ENCODE results near the gene THAP4. TPM values are rescaled to one million over a fixed set of nuclear protein-coding genes. Genes with fewer than 3 reads are reported as not detected.
A peak's percentile ranks its signal among the peaks of the same experiment; 100 is the strongest.

THAP4 gene
- total RNA-seq, 2 experiments from 2014 or later, result 45.1 to 48.9 TPM

GRCh38 chr2:241678784-241679540 is 42.0 kb upstream of the THAP4 start:
- Mint-ChIP-seq H3K36me3 (ENCODE audit: low read depth) (peaks cover 54% of the 10 kb centered on the region), H3K27me3 (no peaks in the 10 kb centered on the region), H3K4me3 (no peak overlapping the region), H3K4me1 (ENCODE audit: low read depth) (peaks cover 4% of the 10 kb centered on the region), H3K27ac (no peak overlapping the region), H3K9me3 (no peaks in the 10 kb centered on the region)
- POLR2A ChIA-PET, result interaction anchor here (1.0 to 2.5 kb wide), 3 partner anchors 9 to 37 kb away, joined by 3 to 10 read pairs (median 5); no protein-coding TSS in a partner anchor
- TF ChIP-seq, protein P1, sequence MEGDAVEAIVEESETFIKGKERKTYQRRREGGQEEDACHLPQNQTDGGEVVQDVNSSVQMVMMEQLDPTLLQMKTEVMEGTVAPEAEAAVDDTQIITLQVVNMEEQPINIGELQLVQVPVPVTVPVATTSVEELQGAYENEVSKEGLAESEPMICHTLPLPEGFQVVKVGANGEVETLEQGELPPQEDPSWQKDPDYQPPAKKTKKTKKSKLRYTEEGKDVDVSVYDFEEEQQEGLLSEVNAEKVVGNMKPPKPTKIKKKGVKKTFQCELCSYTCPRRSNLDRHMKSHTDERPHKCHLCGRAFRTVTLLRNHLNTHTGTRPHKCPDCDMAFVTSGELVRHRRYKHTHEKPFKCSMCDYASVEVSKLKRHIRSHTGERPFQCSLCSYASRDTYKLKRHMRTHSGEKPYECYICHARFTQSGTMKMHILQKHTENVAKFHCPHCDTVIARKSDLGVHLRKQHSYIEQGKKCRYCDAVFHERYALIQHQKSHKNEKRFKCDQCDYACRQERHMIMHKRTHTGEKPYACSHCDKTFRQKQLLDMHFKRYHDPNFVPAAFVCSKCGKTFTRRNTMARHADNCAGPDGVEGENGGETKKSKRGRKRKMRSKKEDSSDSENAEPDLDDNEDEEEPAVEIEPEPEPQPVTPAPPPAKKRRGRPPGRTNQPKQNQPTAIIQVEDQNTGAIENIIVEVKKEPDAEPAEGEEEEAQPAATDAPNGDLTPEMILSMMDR (IDR thresholded peaks at IDR 0.05), result no peak
- CTCF ChIA-PET, result interaction anchor here (1.0 kb wide), 1 partner anchor 14 kb away, joined by 3 read pairs; no protein-coding TSS in a partner anchor
- ATAC-seq, result no peak
- intact Hi-C loops (cut with micrococcal nuclease), result no loop called here
- DNase-seq, result no peak

DNA sequence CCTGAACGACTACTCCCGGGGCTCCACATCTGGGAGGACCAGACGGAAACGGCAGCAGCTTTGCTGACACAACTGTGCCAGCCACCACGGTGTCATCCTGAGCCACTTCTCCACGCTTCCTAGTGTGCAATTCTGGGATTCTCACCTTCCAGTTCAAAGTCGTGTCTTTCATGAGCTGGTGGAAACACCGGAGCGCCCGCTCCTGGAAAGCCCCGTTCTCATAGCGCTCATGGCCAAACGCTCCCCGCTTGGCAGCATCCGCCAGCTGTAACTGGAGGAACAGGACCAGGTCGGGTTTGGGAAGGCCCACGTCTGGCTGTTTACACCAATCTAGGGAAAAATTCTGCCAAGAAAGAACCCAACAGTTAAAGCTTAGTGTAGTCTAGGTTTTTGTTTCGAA is 41.3 kb upstream of the THAP4 start:
- Mint-ChIP-seq H3K4me3 (no peak overlapping the region), H3K27me3 (no peaks in the 10 kb centered on the region), H3K4me1 (ENCODE audit: low read depth) (peaks cover 4% of the 10 kb centered on the region), H3K36me3 (ENCODE audit: low read depth) (peaks cover 49% of the 10 kb centered on the region), H3K27ac (no peak overlapping the region), H3K9me3 (no peaks in the 10 kb centered on the region)
- ATAC-seq (no peak), DNase-seq (no peak)
- ChIA-PET POLR2A (interaction anchor here (1.0 to 2.5 kb wide), 2 partner anchors 31 to 37 kb away, joined by 3 to 5 read pairs; no protein-coding TSS in a partner anchor), CTCF (interaction anchor here (1.0 kb wide), 1 partner anchor 13 kb away, joined by 3 read pairs; no protein-coding TSS in a partner anchor)
- intact Hi-C loops (cut with micrococcal nuclease), result no loop called here
- TF ChIP-seq, protein P1 (IDR thresholded peaks at IDR 0.05), result no peak

GRCh38 chr2:241677392-241677791 is 40.4 kb upstream of the THAP4 start:
- peaks cover 42% of the 10 kb centered on the region for H3K36me3 Mint-ChIP-seq (ENCODE audit: low read depth)

GRCh38 chr2:241676665-241677064 is 39.7 kb upstream of the THAP4 start:
- H3K4me3 Mint-ChIP-seq, result no peak overlapping the region
- H3K27me3 Mint-ChIP-seq, result no peaks in the 10 kb centered on the region
- H3K36me3 Mint-ChIP-seq (ENCODE audit: low read depth), result peaks cover 38% of the 10 kb centered on the region
- peaks cover 12% of the 10 kb centered on the region for H3K4me1 Mint-ChIP-seq (ENCODE audit: low read depth)
- ATAC-seq, result peak; percentile 13
- no peak overlapping the region for H3K27ac Mint-ChIP-seq
- no peaks in the 10 kb centered on the region for H3K9me3 Mint-ChIP-seq
- POLR2A ChIA-PET, result interaction anchor here (0.9 to 2.5 kb wide), 4 partner anchors 10 to 78 kb away, joined by 3 to 5 read pairs (median 4); partner anchors contain the start of gene DTYMK
- no peak for DNase-seq
- CTCF ChIA-PET, result no interaction called here
- TF ChIP-seq, protein P1 (IDR thresholded peaks at IDR 0.05), result no peak
- intact Hi-C loops (cut with micrococcal nuclease), result no loop called here

More at GRCh38 chr2:241677392-241677791, 40.4 kb upstream of the THAP4 start:
- Mint-ChIP-seq H3K27ac (no peak overlapping the region), H3K4me3 (no peak overlapping the region), H3K4me1 (ENCODE audit: low read depth) (peaks cover 12% of the 10 kb centered on the region), H3K9me3 (no peaks in the 10 kb centered on the region), H3K27me3 (no peaks in the 10 kb centered on the region)
- intact Hi-C loops (cut with micrococcal nuclease), result no loop called here
- ChIA-PET CTCF (no interaction called here), POLR2A (interaction anchor here (0.9 to 2.5 kb wide), 3 partner anchors 9 to 79 kb away, joined by 4 to 5 read pairs (median 4); partner anchors contain the start of gene DTYMK)
- DNase-seq (no peak), ATAC-seq (no peak)
- TF ChIP-seq, protein P1 (IDR thresholded peaks at IDR 0.05), result no peak

DNA sequence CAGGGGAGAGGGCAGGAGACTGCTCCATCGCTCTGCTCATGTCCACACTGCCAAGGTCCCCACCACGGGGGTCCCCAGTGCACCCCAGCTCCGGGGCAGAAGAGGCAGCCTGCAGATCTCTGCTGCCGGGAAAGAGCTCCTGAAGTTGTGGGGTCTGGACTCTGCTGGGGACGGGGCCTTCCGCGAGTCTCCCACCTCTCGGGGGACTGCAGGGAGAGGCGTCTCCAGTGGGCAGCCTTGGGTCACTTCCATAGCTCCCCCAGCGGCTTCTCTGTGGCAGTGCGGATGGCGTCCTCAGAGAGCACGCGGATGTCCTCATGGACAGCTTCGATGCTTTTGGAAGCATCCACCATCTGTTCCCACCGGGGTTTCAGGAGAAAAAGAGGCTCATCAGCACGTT is 38.9 kb upstream of the THAP4 start:
- no peak overlapping the region for H3K27ac Mint-ChIP-seq
- ChIA-PET CTCF (interaction anchor here (1.2 kb wide), 1 partner anchor 16 kb away, joined by 3 read pairs; no protein-coding TSS in a partner anchor), POLR2A (interaction anchor here (0.6 to 1.7 kb wide), 5 partner anchors 8 to 341 kb away, joined by 3 to 5 read pairs (median 3); partner anchors contain the start of gene DTYMK)
- no peak overlapping the region for H3K4me3 Mint-ChIP-seq
- TF ChIP-seq, protein P1 (IDR thresholded peaks at IDR 0.05), result no peak
- ATAC-seq, result no peak
- H3K4me1 Mint-ChIP-seq (ENCODE audit: low read depth), result peaks cover 11% of the 10 kb centered on the region
- H3K27me3 Mint-ChIP-seq, result no peaks in the 10 kb centered on the region
- intact Hi-C loops (cut with micrococcal nuclease), result no loop called here
- peaks cover 33% of the 10 kb centered on the region for H3K36me3 Mint-ChIP-seq (ENCODE audit: low read depth)
- no peaks in the 10 kb centered on the region for H3K9me3 Mint-ChIP-seq
- DNase-seq, result no peak
